Liver (tissue), 9 donors: Measurements from ENCODE around the gene RIN1. TPM values are rescaled to one million over a fixed set of nuclear protein-coding genes. Genes with fewer than 3 reads are reported as not detected.
A peak's percentile ranks its signal among the peaks of the same experiment; 100 is the strongest.

Experiments
- DNase-seq: peaks from one replicate; pipeline ENCODE4 v3.0.0-alpha.2; 2017; ENCODE audit warnings: low spot score
- H3K27ac ChIP-seq, 2 donors: one replicate each; pipeline ENCODE4 v1.7.0; 2013; ENCODE audit warnings: inconsistent platforms in 2 of 2, low read length in 2 of 2, control low read depth in 1 of 2, low read depth in 1 of 2, mild to moderate bottlenecking in 1 of 2
- H3K27me3 ChIP-seq, 4 donors: one replicate each; pipeline versions ENCODE4 v1.6.1 to v1.7.0; 2013; ENCODE audit warnings: low read length in 3 of 4, inconsistent platforms in 1 of 4, mild to moderate bottlenecking in 1 of 4, moderate library complexity in 1 of 4; ENCODE audit not compliant: control insufficient read depth in 4 of 4, insufficient read depth in 4 of 4
- H3K36me3 ChIP-seq, 4 donors: one replicate each; pipeline versions ENCODE4 v1.6.1 to v1.7.0; 2013; ENCODE audit warnings: low read length in 3 of 4, mild to moderate bottlenecking in 3 of 4, low read depth in 1 of 4, moderate library complexity in 1 of 4; ENCODE audit not compliant: control insufficient read depth in 4 of 4, insufficient read depth in 3 of 4
- H3K4me1 ChIP-seq, 4 donors: one replicate each; pipeline versions ENCODE4 v1.6.1 to v1.7.0; 2013; ENCODE audit warnings: low read length in 3 of 4, mild to moderate bottlenecking in 3 of 4, moderate library complexity in 1 of 4; ENCODE audit not compliant: control insufficient read depth in 4 of 4, insufficient read depth in 4 of 4
- H3K4me3 ChIP-seq, 3 donors: one replicate each; pipeline versions ENCODE4 v1.6.1 to v1.7.0; 2013; ENCODE audit warnings: low read length in 3 of 3, control low read depth in 1 of 3, low read depth in 1 of 3, mild to moderate bottlenecking in 1 of 3
- H3K9ac ChIP-seq, 2 donors: one replicate each; pipeline ENCODE4 v1.7.0; 2013; ENCODE audit warnings: low read length in 2 of 2, mild to moderate bottlenecking in 2 of 2, moderate library complexity in 2 of 2, control low read depth in 1 of 2, low read depth in 1 of 2
- H3K9me3 ChIP-seq, 4 donors: one replicate each; pipeline versions ENCODE4 v1.6.1 to v1.7.0; 2013; ENCODE audit warnings: low read length in 3 of 4; ENCODE audit not compliant: control insufficient read depth in 4 of 4
- EGR1 ChIP-seq, 2 donors: IDR thresholded peaks; 2 replicates each; pipeline ENCODE4 v1.6.1; 2016 to 2018; ENCODE audit warnings: antibody characterized with exemption in 2 of 2, low read depth in 2 of 2
- FOXA1 ChIP-seq: IDR thresholded peaks from 2 replicates; pipeline ENCODE4 v1.6.1; 2016; ENCODE audit warnings: antibody characterized with exemption
- FOXA2 ChIP-seq: IDR thresholded peaks from 2 replicates; pipeline ENCODE4 v1.6.1; 2016; ENCODE audit warnings: antibody characterized with exemption
- GABPA ChIP-seq, 2 donors: IDR thresholded peaks in 1 of 2; conservative IDR thresholded peaks in 1 of 2; 2 replicates each; pipeline ENCODE4 v1.6.1; 2016; ENCODE audit warnings: antibody characterized with exemption in 2 of 2, mild to moderate bottlenecking in 1 of 2, moderate library complexity in 1 of 2
- HNF4A ChIP-seq, 2 donors: conservative IDR thresholded peaks; 2 replicates each; pipeline ENCODE4 v1.6.1; 2016; ENCODE audit warnings: antibody characterized with exemption in 2 of 2, mild to moderate bottlenecking in 2 of 2
- HNF4G ChIP-seq: IDR thresholded peaks from 2 replicates; pipeline ENCODE4 v1.6.1; 2016; ENCODE audit warnings: antibody characterized with exemption
- JUND ChIP-seq, 2 donors: IDR thresholded peaks; 2 replicates each; pipeline ENCODE4 v1.6.1; 2016; ENCODE audit warnings: antibody characterized with exemption in 2 of 2
- NR2F2 ChIP-seq: IDR thresholded peaks from 2 replicates; pipeline ENCODE4 v1.6.1; 2016; ENCODE audit warnings: antibody characterized with exemption
- RXRA ChIP-seq, 2 donors: IDR thresholded peaks; 2 replicates each; pipeline ENCODE4 v1.6.1; 2017 to 2018; ENCODE audit warnings: antibody characterized with exemption in 2 of 2, mild to moderate bottlenecking in 1 of 2
- SP1 ChIP-seq: IDR thresholded peaks from 2 replicates; pipeline ENCODE4 v1.6.1; 2018; ENCODE audit warnings: antibody characterized with exemption, mild to moderate bottlenecking
- YY1 ChIP-seq: IDR thresholded peaks from 2 replicates; pipeline ENCODE4 v1.6.1; 2016; ENCODE audit warnings: antibody characterized with exemption, mild to moderate bottlenecking
- WGBS: extraction: QIAGEN DNeasy Blood & Tissue Kit; methylation state at CpG from one replicate; pipeline ENCODE4 v1.1.7; 2013; 5-methylcytosine and 5-hydroxymethylcytosine counted together
- polyA plus RNA-seq, 2 donors: library from polyadenylated mRNA; stranded (reverse) in 1 of 2; unstranded in 1 of 2; fragments of 200-250 nt in 1 of 2; fragments of >200 nt in 1 of 2; fragmentation: Nextera tagmentation in 1 of 2; extraction: Ambion mirVana in 1 of 2; gene quantifications; one replicate each; pipeline versions ENCODE4 v1.2.1 to v1.2.3, GENCODE V29; 2013 to 2015
- total RNA-seq, 2 donors: library from RNA; depleted of rRNA; stranded (reverse); fragments of >200 nt; gene quantifications; one replicate each; pipeline ENCODE4 v1.2.3, GENCODE V29; 2014
- TF ChIP-seq, protein P1 (sequence below): IDR thresholded peaks from 2 replicates; pipeline ENCODE4 v1.6.1; 2016; ENCODE audit warnings: antibody characterized with exemption
- TF ChIP-seq, protein P2 (sequence below): IDR thresholded peaks from 2 replicates; pipeline ENCODE4 v1.6.1; 2016; ENCODE audit warnings: antibody characterized with exemption, mild to moderate bottlenecking
- TF ChIP-seq, protein P3 (sequence below): fragments of 150-350 bp; IDR thresholded peaks from 2 replicates; pipeline ENCODE4 v1.5.1; 2017; ENCODE audit warnings: improper control_type of control experiment, low read depth, low read length; ENCODE audit not compliant: missing input control
- TF ChIP-seq, protein P4 (sequence below): IDR thresholded peaks from 2 replicates; pipeline ENCODE4 v1.6.1; 2016; ENCODE audit warnings: antibody characterized with exemption
- TF ChIP-seq, protein P5 (sequence below): IDR thresholded peaks from 2 replicates; pipeline ENCODE4 v1.6.1; 2016; ENCODE audit warnings: antibody characterized with exemption
- donor health status: healthy.
- donor health status: healthy.
- donor health status: healthy.
- donor health status: healthy.
- donor health status: healthy.

The RIN1 gene
- total and polyA plus RNA-seq, 4 donors = 0.11 to 1.1 (median 0.53) TPM

DNA sequence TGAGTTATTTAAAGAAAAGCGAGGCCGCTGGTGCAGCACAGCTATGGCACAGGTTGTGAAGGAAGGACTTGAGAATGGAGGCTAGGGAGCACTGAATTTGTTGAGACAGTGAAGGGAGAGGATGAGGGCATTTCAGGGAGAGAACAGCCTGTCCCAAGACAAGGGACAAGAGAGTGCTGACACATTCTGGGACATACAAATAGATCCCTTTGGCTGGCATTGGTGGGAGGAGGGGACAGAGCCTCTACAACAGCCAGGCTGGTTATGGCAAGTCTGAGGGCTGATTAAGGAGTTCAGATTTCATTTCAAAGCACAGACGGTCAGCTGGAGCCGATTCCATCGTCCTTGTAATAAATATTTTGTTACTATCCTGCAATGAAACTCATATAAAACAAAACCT, 37.0 kb upstream of the RIN1 start:
- Histone ChIP-seq H3K9ac (no peak overlapping the region), H3K27ac (no peak overlapping the region), H3K9me3 (no peaks in the 10 kb centered on the region), H3K27me3 (peaks cover 0 to 2% (median 0%) of the 10 kb centered on the region in 4 donors), H3K36me3 (no peaks in the 10 kb centered on the region), H3K4me3 (no peak overlapping the region), H3K4me1 (peaks cover 0 to 17% (median 8%) of the 10 kb centered on the region in 4 donors)
- TF ChIP-seq YY1 (no peak), GABPA (IDR thresholded peaks at IDR 0.05 in 1 of 2, conservative IDR thresholded peaks at IDR 0.05 in 1 of 2) (no peak), EGR1 (IDR thresholded peaks at IDR 0.05; ENCODE audit: low read depth in 2 of 2) (no peak), FOXA2 (no peak), FOXA1 (no peak), SP1 (no peak)
- TF ChIP-seq, protein P1, sequence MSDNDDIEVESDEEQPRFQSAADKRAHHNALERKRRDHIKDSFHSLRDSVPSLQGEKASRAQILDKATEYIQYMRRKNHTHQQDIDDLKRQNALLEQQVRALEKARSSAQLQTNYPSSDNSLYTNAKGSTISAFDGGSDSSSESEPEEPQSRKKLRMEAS = no peak
- TF ChIP-seq, protein P2, sequence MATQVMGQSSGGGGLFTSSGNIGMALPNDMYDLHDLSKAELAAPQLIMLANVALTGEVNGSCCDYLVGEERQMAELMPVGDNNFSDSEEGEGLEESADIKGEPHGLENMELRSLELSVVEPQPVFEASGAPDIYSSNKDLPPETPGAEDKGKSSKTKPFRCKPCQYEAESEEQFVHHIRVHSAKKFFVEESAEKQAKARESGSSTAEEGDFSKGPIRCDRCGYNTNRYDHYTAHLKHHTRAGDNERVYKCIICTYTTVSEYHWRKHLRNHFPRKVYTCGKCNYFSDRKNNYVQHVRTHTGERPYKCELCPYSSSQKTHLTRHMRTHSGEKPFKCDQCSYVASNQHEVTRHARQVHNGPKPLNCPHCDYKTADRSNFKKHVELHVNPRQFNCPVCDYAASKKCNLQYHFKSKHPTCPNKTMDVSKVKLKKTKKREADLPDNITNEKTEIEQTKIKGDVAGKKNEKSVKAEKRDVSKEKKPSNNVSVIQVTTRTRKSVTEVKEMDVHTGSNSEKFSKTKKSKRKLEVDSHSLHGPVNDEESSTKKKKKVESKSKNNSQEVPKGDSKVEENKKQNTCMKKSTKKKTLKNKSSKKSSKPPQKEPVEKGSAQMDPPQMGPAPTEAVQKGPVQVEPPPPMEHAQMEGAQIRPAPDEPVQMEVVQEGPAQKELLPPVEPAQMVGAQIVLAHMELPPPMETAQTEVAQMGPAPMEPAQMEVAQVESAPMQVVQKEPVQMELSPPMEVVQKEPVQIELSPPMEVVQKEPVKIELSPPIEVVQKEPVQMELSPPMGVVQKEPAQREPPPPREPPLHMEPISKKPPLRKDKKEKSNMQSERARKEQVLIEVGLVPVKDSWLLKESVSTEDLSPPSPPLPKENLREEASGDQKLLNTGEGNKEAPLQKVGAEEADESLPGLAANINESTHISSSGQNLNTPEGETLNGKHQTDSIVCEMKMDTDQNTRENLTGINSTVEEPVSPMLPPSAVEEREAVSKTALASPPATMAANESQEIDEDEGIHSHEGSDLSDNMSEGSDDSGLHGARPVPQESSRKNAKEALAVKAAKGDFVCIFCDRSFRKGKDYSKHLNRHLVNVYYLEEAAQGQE = no peak
- no peak for DNase-seq
- WGBS = 76% methylated on average over 5 of the region's 5 CpGs

DNA sequence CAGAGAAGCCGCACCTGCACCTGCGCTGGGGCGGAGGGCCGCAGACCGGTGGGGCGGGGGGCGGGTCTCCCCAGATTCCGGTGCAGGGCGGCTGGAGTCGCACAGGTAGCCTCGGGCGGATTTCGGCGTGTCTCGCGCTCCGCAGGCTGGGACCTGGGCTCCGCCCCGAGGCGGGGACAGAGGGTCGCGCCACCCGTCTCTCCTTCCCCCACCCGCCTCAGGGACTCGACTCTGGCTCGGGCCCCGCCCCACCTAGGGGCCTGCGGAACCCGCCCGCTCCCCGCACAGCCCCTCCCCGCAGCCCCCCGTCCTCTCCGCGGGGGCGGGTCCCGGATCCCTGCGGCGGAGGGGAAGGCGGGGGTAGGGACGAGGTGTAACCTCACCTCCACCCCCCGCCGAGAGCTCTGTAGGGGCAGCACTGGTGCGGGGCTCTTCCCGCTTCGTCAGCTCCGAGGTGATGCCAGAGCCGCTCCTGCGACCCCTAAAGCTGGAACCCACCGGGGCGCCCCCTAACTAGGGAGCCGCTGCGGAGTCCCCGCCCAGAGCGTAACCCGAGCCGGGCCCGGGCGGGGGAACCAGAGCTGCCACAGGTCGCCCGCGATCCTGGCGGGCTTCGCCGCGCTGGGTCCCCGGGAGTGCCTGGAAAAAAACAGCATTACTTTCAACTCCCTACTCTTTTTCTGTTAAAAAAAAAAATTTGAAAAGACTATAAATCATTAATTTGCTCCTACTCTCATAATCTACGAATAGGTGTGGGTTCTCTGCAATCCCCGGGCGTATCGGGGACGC, 35.6 kb upstream of the RIN1 start, which contains the start of gene SLC29A2:
Gene SLC29A2 (minus strand): TSS at position 134 of the 789 bp plus-strand sequence. CDS start 169 bp downstream, outside the sequence.
- peak within 1 kb of the TSS; percentile 19 to 35 for H3K27ac ChIP-seq
- peak within 1 kb of the TSS; percentile 35 to 77 (median 56) for H3K4me3 ChIP-seq
- under 1% methylated on average over 72 of the region's 72 CpGs for WGBS
- H3K27me3 ChIP-seq = peaks cover 0 to 2% (median 0%) of the 10 kb centered on the region in 4 donors
- peak; percentile 73 for DNase-seq
- peaks cover 0 to 17% (median 8%) of the 10 kb centered on the region in 4 donors for H3K4me1 ChIP-seq
- no peak within 1 kb of the TSS for H3K9ac ChIP-seq
- H3K36me3 ChIP-seq = no peaks in the 10 kb centered on the region
- TF ChIP-seq JUND (IDR thresholded peaks at IDR 0.05) = no peak
- TF ChIP-seq, protein P2 = no peak
- no peak for TF ChIP-seq EGR1 (IDR thresholded peaks at IDR 0.05; ENCODE audit: low read depth in 2 of 2)
- TF ChIP-seq HNF4A (conservative IDR thresholded peaks at IDR 0.05) = no peak
- TF ChIP-seq, protein P3, sequence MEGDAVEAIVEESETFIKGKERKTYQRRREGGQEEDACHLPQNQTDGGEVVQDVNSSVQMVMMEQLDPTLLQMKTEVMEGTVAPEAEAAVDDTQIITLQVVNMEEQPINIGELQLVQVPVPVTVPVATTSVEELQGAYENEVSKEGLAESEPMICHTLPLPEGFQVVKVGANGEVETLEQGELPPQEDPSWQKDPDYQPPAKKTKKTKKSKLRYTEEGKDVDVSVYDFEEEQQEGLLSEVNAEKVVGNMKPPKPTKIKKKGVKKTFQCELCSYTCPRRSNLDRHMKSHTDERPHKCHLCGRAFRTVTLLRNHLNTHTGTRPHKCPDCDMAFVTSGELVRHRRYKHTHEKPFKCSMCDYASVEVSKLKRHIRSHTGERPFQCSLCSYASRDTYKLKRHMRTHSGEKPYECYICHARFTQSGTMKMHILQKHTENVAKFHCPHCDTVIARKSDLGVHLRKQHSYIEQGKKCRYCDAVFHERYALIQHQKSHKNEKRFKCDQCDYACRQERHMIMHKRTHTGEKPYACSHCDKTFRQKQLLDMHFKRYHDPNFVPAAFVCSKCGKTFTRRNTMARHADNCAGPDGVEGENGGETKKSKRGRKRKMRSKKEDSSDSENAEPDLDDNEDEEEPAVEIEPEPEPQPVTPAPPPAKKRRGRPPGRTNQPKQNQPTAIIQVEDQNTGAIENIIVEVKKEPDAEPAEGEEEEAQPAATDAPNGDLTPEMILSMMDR = no peak
- TF ChIP-seq, protein P4, sequence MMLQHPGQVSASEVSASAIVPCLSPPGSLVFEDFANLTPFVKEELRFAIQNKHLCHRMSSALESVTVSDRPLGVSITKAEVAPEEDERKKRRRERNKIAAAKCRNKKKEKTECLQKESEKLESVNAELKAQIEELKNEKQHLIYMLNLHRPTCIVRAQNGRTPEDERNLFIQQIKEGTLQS = no peak
- TF ChIP-seq, protein P5, sequence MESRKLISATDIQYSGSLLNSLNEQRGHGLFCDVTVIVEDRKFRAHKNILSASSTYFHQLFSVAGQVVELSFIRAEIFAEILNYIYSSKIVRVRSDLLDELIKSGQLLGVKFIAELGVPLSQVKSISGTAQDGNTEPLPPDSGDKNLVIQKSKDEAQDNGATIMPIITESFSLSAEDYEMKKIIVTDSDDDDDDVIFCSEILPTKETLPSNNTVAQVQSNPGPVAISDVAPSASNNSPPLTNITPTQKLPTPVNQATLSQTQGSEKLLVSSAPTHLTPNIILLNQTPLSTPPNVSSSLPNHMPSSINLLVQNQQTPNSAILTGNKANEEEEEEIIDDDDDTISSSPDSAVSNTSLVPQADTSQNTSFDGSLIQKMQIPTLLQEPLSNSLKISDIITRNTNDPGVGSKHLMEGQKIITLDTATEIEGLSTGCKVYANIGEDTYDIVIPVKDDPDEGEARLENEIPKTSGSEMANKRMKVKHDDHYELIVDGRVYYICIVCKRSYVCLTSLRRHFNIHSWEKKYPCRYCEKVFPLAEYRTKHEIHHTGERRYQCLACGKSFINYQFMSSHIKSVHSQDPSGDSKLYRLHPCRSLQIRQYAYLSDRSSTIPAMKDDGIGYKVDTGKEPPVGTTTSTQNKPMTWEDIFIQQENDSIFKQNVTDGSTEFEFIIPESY = no peak
- TF ChIP-seq, protein P1 = no peak
- TF ChIP-seq NR2F2 = no peak
- TF ChIP-seq HNF4G = no peak
- no peak for TF ChIP-seq RXRA (IDR thresholded peaks at IDR 0.05)
- H3K9me3 ChIP-seq = no peaks in the 10 kb centered on the region
